VCaP (cell line): Measurements from ENCODE around the gene ODF4.
A peak's percentile ranks its signal among the peaks of the same experiment; 100 is the strongest.

Source experiments
- H3K27ac ChIP-seq: fragments of 450-650 bp; 2 replicates; pipeline ENCODE4 v1.5.1; 2017
- TF ChIP-seq, protein P1 (sequence below): fragments of 450-650 bp; conservative IDR thresholded peaks from 2 replicates; pipeline ENCODE4 v1.5.1; 2017; ENCODE audit warnings: mild to moderate bottlenecking, moderate library complexity

Gene ODF4

DNA sequence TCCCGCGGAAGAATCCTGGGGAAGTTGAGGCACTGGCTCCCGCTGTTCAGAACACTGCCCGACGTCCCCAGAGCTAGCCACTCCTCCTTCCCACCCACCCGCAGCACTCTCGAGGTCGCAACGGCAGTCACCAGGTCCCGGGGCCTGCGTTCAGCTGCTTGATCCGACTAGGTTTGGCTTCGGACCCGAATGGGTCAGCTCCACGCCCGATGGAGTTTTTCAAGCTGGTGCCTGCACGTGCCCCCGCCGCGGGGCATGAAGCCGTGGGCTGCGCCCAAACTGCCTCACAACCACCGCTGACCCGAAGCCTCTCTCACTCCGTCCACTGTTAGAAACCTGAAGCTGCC is 12.4 kb upstream of the ODF4 start:
- TF ChIP-seq, protein P1, sequence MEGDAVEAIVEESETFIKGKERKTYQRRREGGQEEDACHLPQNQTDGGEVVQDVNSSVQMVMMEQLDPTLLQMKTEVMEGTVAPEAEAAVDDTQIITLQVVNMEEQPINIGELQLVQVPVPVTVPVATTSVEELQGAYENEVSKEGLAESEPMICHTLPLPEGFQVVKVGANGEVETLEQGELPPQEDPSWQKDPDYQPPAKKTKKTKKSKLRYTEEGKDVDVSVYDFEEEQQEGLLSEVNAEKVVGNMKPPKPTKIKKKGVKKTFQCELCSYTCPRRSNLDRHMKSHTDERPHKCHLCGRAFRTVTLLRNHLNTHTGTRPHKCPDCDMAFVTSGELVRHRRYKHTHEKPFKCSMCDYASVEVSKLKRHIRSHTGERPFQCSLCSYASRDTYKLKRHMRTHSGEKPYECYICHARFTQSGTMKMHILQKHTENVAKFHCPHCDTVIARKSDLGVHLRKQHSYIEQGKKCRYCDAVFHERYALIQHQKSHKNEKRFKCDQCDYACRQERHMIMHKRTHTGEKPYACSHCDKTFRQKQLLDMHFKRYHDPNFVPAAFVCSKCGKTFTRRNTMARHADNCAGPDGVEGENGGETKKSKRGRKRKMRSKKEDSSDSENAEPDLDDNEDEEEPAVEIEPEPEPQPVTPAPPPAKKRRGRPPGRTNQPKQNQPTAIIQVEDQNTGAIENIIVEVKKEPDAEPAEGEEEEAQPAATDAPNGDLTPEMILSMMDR = no peak
- H3K27ac ChIP-seq = no peak overlapping the region

DNA sequence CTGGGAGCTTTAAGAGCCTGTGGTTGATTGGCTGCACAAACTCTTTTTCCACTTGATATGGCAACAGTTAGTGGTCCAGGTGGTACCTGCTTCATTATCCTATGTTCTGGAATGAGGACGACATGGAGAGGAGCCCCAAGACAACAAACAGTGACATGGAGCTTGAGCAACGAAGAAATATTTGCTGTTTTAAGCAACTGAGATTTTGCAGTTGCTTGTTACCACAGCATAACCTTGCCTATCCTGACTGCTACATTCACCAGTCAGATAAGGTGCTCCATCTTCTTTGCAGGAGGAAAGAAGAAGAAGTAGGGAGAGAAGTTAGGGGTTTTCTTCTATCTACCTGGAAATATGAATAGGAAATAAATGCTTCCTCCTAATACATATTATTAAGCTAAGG is 7.5 kb upstream of the ODF4 start:
- TF ChIP-seq, protein P1 = no peak
- H3K27ac ChIP-seq = peak overlapping the region; percentile 55

DNA sequence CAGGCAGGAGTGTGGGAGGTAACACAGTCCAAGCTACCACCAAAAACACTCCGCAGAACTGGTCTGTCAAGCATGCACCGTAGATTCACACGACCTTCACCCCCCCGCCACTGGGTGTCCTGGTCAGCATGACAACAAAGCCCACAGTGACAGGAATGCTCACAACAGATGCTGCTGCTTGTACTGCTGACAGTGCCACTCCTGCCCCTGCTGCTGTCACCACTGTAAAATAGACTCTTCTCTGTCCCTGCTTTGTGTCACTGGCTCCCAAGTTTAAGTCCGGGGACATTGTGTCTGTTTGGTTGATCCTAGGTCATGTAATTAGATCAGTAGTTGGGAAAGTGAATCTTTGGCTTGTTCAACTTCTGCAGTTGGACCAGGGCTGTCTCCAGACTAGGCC is 7.0 kb upstream of the ODF4 start:
- TF ChIP-seq, protein P1 = no peak
- peak overlapping the region; percentile 55 for H3K27ac ChIP-seq

DNA sequence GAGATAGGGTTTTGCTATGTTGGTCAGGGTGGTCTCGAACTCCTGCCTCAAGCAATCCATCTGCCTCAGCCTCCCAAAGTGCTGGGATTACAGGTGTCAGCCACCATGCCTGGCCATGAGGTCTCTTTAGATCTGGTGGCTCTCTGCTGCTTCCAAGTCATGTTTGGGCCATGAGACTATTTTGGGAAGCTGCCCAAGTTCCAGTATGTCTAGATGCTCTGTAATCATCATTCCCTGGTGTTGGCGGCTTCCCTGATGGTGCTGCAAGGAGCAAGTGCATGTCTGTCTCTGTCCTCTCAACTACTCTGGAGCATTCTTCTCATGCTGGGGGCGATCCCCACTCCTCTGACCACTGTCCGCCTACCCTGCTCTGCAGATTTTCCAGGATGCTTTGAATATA is 6.4 kb upstream of the ODF4 start:
- TF ChIP-seq, protein P1 = no peak
- peak overlapping the region; percentile 55 for H3K27ac ChIP-seq

DNA sequence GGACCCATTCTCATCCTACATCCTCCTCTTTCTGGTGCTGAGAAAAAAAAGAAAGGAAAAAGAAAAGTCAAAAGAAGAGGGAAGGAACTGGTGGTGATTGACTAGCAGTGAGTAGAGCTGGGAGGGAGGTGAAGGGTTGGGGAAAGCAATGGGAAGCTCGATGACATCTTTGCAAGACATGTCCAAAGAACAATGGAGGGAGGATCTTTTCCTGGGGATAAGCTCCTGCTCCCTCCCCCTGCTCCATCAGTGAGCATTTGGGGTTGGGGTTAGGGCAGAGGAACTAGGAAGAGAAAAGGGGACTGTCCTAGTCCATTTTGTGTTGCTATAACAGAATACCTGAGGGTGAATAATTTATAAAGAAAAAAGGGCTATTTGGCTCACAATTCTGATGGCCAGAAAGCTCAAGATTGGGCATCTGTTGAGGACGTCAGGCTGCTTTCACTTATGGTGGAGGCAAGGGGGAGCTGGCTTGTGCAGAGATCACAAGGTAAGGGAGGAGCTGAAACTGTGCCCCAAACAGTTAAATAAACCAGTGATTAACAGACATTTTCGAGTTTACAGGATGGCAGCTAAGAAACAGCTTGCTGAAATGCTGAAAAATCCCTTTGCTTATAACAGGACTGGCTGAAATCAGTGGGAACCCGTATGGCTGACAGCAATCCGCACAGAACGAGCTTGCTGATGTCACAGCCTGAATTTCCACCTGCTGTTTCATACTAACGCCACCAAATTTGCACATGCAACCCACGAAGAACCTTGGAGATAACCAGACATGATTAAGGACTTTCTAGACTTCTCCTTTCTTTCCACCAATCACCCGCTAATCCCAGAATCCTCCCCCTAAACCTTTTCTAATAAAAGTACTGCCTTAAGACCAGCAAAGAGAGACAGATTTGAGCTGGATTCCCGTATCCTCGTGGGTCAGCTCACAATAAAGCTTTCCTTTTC is 1.6 kb upstream of the ODF4 start:
- H3K27ac ChIP-seq = no peak overlapping the region
- TF ChIP-seq, protein P1 = no peak

DNA sequence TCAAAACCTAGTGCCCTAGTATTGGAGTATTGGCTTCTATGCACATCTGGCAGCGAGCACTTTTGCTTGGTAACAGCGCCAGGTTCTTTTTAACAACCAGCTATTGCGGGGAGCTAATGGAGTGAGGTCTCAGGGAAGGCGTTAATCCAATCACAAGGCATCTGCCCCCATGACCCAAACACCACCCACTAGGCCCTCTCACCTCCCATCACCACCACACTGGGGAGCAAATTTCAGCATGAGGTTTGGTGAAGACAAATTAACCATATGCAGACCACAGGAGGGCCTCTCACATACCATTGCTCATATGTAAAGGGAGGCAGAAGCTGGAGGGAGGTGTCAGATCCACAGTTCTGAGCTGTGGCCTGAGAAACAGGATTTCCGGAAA is 893 bp upstream of the ODF4 start:
- TF ChIP-seq, protein P1 = no peak

DNA sequence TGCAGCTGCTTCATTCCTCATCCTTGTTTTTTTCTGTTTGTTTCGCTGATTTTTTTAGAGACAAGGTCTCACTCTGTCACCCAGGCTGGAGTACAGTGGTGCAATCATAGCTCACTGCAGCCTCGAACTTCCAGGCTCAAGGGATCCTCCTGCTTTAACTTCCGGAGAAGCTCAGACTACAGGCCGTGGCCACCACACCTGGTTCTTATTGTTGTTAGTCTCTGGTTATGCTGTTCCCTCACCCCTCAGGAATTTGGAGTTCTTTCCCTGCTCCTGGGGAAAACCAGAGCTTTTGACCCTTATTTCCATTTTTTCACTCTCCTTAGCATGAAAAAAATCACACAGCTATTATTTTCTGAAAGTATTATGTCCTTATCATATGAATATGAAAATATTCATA is 1.8 kb downstream of the ODF4 start:
- no peak overlapping the region for H3K27ac ChIP-seq
- TF ChIP-seq, protein P1 = no peak

More for the DNA sequence above, 893 bp upstream of the ODF4 start:
- H3K27ac ChIP-seq = no peak overlapping the region
